ENCODE data around the gene TAL2.
"Not testable (repeated sequence)": the region's sequence is repeated elsewhere in the genome, so short reads cannot be mapped to it uniquely, and the experiment has no call there.

The TAL2 gene

DNA sequence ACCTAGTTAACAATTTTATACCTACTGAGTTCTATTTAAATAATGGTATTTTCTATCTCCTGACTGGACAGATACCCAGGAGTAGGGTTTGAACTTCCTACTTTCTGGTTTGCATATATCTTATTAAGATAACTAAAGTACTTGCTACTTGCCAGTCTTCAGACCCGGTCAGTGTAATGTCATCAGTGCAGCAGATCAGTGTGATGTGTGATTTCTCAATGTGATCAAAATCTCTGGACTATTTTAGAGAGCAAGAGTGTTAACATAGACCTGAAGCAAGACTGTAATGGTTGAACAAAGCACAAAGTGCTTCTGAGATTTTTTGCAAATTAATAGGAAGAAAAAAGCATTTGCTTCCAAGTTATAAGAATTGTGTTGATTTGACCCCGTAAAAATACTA, 38.9 kb downstream of the TAL2 start:
- Histone ChIP-seq H4K20me1 (no peaks in the 10 kb centered on the region), H3K4me2 (peak overlapping the region; percentile 65), H3K9ac (no peak overlapping the region), H3K36me3 (0 out of 2 replicates have a peak, but pooled peaks cover 3% of the 10 kb centered on the region), H3K27me3 (no peaks in the 10 kb centered on the region), H3K4me3 (no peak overlapping the region), H3K27ac (no peak overlapping the region), H3K9me3 (peaks cover 9% of the 10 kb centered on the region; the same call in 1 of the 2 replicates), H3K4me1 (peaks cover 17% of the 10 kb centered on the region)
- TF ChIP-seq Cebpa-rat (IDR thresholded peaks at IDR 0.05), result no peak

DNA sequence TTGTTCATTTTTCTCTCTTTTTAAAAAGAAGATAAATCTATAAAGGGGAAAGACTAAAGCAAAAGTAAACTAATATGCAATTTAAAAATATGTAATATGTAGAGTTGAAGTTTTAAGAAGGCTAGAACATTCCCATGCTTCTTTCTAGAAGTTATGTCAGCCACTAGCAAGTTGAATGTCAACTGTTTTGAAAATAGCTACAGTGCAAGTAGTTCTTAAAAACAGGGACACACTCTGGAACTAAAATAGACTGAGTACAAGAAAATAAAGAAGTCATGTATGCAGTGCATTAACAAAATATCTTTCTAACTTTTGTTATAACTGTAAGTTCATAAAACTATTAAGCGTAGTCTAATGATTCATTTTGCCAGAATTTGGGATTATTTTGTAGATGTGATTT, 40.0 kb downstream of the TAL2 start:
- TF ChIP-seq Cebpa-rat (IDR thresholded peaks at IDR 0.05), result no peak
- H3K4me2 ChIP-seq, result no peak overlapping the region
- H3K36me3 ChIP-seq, result 0 out of 2 replicates have a peak, but pooled peaks cover 6% of the 10 kb centered on the region
- no peak overlapping the region for H3K4me3 ChIP-seq
- H4K20me1 ChIP-seq, result no peaks in the 10 kb centered on the region
- H3K27ac ChIP-seq, result no peak overlapping the region
- H3K27me3 ChIP-seq, result no peaks in the 10 kb centered on the region
- H3K9ac ChIP-seq, result no peak overlapping the region
- peaks cover 9% of the 10 kb centered on the region; the same call in 1 of the 2 replicates for H3K9me3 ChIP-seq
- peaks cover 16% of the 10 kb centered on the region for H3K4me1 ChIP-seq

DNA sequence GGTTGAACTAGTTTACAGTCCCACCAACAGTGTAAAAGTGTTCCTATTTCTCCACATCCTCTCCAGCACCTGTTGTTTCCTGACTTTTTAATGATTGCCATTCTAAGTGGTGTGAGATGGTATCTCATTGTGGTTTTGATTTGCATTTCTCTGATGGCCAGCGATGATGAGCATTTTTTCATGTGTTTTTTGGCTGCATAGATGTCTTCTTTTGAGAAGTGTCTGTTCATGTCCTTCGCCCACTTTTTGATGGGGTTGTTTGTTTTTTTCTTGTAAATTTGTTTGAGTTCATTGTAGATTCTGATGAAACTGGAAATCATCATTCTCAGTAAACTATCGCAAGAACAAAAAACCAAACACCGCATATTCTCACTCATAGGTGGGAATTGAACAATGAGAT, 41.4 kb downstream of the TAL2 start:
- not testable (repeated sequence) for H3K4me3 ChIP-seq, H3K36me3 ChIP-seq, H3K9ac ChIP-seq, H4K20me1 ChIP-seq, H3K27me3 ChIP-seq, H3K27ac ChIP-seq, H3K9me3 ChIP-seq, H3K4me2 ChIP-seq
- peaks cover 28% of the 10 kb centered on the region for H3K4me1 ChIP-seq

DNA sequence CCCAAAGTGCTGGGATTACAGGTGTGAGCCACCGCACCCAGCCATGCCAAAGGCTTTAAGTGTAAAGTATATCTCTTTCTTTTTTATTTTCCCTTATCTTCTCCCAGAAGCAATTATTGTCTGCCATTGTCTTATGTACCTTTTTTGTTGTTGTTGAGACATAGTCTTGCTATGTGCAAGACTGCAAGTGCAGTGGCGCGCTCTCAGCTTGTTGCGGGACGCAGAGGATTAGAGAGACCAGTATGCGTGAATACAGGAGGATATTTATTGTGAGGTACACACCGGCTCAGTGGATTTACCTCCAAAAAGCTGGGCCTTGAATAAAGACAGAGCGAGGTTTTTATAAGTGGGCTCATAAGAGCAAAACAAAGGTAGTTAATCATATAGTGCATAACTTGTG, 43.9 kb downstream of the TAL2 start:
- Histone ChIP-seq H3K9me3 (peaks cover 9% of the 10 kb centered on the region; the same call in 1 of the 2 replicates), H3K27ac (no peak overlapping the region), H3K36me3 (0 out of 2 replicates have a peak, but pooled peaks cover 13% of the 10 kb centered on the region), H3K9ac (no peak overlapping the region), H3K4me1 (peaks cover 15% of the 10 kb centered on the region), H3K27me3 (no peaks in the 10 kb centered on the region), H3K4me2 (no peak overlapping the region), H4K20me1 (no peaks in the 10 kb centered on the region), H3K4me3 (no peak overlapping the region)
- no peak for TF ChIP-seq Cebpa-rat (IDR thresholded peaks at IDR 0.05)

DNA sequence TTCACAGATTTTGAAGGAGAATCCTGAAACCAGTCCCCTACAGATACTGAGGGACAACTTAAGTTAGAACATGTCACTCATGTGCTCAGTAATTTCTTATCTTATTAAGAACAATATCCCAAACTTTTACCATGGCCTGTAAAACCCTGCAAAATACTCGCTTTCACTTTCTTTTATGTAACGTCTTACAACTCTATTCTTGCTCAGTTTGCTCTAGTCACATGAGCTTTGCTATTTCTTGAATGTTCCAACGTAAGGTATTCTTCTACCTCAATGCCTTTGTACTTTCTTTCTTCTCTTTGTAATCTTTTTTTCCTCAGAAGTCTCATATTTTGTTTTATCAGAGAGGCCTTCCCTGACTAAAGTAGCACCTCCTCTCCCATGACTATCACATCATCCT, 46.1 kb downstream of the TAL2 start:
- TF ChIP-seq Cebpa-rat (IDR thresholded peaks at IDR 0.05), result no peak
- H3K27me3 ChIP-seq, result no peaks in the 10 kb centered on the region
- peaks cover 13% of the 10 kb centered on the region for H3K4me1 ChIP-seq
- peak overlapping the region; percentile 45; the same call in 1 of the 2 replicates for H3K9ac ChIP-seq
- peaks cover 8% of the 10 kb centered on the region for H3K9me3 ChIP-seq
- H3K27ac ChIP-seq, result 0 out of 2 replicates have a peak overlapping the region, but pooled peaks have one; percentile 49
- H3K4me3 ChIP-seq, result no peak overlapping the region
- H3K36me3 ChIP-seq, result peaks cover 18% of the 10 kb centered on the region; the same call in 1 of the 2 replicates
- no peaks in the 10 kb centered on the region for H4K20me1 ChIP-seq
- H3K4me2 ChIP-seq, result peak overlapping the region; percentile 69

DNA sequence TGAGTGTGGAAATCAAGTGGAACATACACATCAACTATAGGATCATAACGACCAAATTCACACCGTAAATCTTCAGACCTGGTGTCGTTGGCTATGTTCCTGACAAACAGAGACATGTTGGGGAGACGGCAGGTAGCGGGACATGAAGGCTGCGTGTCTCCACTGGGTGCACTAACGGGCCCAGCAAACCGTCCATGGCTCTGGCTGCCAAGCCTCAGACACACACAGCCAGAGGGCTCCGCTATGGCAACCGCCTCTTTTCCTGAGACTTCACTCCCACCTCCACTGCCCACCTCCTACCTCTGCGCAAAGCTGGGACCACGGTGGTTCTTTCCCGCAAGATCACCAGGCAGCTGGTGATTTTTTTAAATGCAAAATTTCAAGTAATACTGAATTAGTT, 48.4 kb downstream of the TAL2 start:
- Histone ChIP-seq H3K9ac (no peak overlapping the region), H3K4me1 (peaks cover 13% of the 10 kb centered on the region), H3K4me3 (no peak overlapping the region), H3K27ac (no peak overlapping the region), H3K36me3 (peaks cover 26% of the 10 kb centered on the region; the same call in 1 of the 2 replicates), H3K4me2 (no peak overlapping the region), H3K27me3 (no peaks in the 10 kb centered on the region), H4K20me1 (no peaks in the 10 kb centered on the region), H3K9me3 (peaks cover 17% of the 10 kb centered on the region)
- TF ChIP-seq Cebpa-rat (IDR thresholded peaks at IDR 0.05), result no peak

DNA sequence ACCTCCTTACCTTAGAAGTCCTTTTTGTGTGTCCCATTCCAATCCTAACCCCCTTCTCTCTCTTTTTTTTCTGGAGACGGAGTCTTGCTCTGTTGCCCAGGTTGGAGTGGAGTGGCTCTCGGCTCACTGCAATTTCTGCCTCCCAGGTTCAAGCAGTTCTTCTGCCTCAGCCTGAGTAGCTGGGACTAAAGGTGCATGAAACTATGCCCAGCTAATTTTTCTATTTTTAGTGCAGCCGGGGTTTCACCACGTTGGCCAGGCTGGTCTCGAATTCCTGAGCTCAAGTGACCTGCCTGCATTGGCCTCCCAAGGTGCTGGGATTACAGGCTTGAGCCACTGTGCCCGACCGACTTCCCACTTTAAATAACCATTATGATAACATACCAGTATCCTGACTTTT, 49.6 kb downstream of the TAL2 start:
- H3K4me1 ChIP-seq, result peaks cover 13% of the 10 kb centered on the region
- peaks cover 20% of the 10 kb centered on the region; the same call in 1 of the 2 replicates for H3K36me3 ChIP-seq
- H3K9me3 ChIP-seq, result peaks cover 17% of the 10 kb centered on the region
- H3K27ac ChIP-seq, result no peak overlapping the region
- H3K4me2 ChIP-seq, result no peak overlapping the region
- no peak overlapping the region for H3K4me3 ChIP-seq
- H3K27me3 ChIP-seq, result no peaks in the 10 kb centered on the region
- H3K9ac ChIP-seq, result no peak overlapping the region
- no peak for TF ChIP-seq Cebpa-rat (IDR thresholded peaks at IDR 0.05)
- no peaks in the 10 kb centered on the region for H4K20me1 ChIP-seq

DNA sequence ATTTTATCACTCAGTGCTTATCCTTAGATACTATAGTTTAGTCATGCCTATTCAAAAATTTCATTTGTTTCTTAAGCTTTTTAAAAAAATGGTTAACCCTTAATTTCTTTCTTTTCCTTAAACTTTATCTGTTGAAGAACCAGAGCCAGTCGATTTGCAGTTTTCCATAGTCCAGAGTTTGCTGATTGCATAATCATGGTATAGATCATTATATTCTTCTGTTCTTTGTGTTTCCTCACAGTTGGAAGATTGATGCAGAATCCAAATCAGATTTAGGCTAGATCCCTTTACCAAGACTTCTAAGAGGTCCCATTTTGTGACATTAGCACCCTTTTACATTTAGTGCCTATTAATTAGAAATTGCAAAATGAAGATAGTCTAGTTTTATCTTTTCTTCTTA, 50.0 kb downstream of the TAL2 start:
- no peaks in the 10 kb centered on the region for H4K20me1 ChIP-seq
- no peak overlapping the region for H3K4me3 ChIP-seq
- no peak for TF ChIP-seq Cebpa-rat (IDR thresholded peaks at IDR 0.05)
- H3K9ac ChIP-seq, result no peak overlapping the region
- H3K4me2 ChIP-seq, result no peak overlapping the region
- H3K27ac ChIP-seq, result no peak overlapping the region
- peaks cover 20% of the 10 kb centered on the region; the same call in 1 of the 2 replicates for H3K36me3 ChIP-seq
- peaks cover 13% of the 10 kb centered on the region for H3K4me1 ChIP-seq
- no peaks in the 10 kb centered on the region for H3K27me3 ChIP-seq
- H3K9me3 ChIP-seq, result peaks cover 17% of the 10 kb centered on the region
